CD1c-positive myeloid dendritic cell (primary cell): ENCODE measurements around the gene PDC.
"Not testable (repeated sequence)": the region's sequence is repeated elsewhere in the genome, so short reads cannot be mapped to it uniquely, and the experiment has no call there.

Experiments used
- DNase-seq: peaks from one replicate; pipeline ENCODE4 v3.0.0-alpha.2; 2016; ENCODE audit errors: extremely low spot score

Gene PDC

GRCh38 chr1:186401446-186401845 lies 59.5 kb downstream of the PDC start:
- not testable (repeated sequence) for DNase-seq
